Ureter (tissue), 1 donor: Measurements from ENCODE around the gene RAB11B. TPM values are rescaled to one million over a fixed set of nuclear protein-coding genes. Genes with fewer than 3 reads are reported as not detected.
"Not testable (repeated sequence)": the region's sequence is repeated elsewhere in the genome, so short reads cannot be mapped to it uniquely, and the experiment has no call there.

Experiments
- DNase-seq: peaks from one replicate; pipeline ENCODE4 v3.0.0-alpha.2; 2020; ENCODE audit warnings: low spot score
- total RNA-seq: library from RNA; stranded (reverse); gene quantifications from one replicate; pipeline ENCODE4 v1.2.4, GENCODE V29; 2023
- donor health status: DM: yes; HTN: yes; CAD: no.

Gene RAB11B
- total RNA-seq, 1 donor from 2014 or later = 133 TPM

- no peak for DNase-seq
Measured at GRCh38 chr19:8429044-8429443, 38.9 kb downstream of the RAB11B start.

GRCh38 chr19:8429826-8430225 lies 39.7 kb downstream of the RAB11B start:
- no peak for DNase-seq

- no peak for DNase-seq
Measured at GRCh38 chr19:8430650-8431049, 40.5 kb downstream of the RAB11B start.

GRCh38 chr19:8438236-8438635 lies 48.1 kb downstream of the RAB11B start:
- DNase-seq = no peak

GRCh38 chr19:8441725-8442544 lies 51.8 kb downstream of the RAB11B start:
- no peak for DNase-seq

- not testable (repeated sequence) for DNase-seq
Measured at GRCh38 chr19:8444140-8444676, 54.0 kb downstream of the RAB11B start.

- DNase-seq = peak; percentile 100
Measured at GRCh38 chr19:8444677-8445487, 54.7 kb downstream of the RAB11B start, which contains the start of gene HNRNPM. TSS of gene HNRNPM (plus strand) at chr19:8444975. CDS start at chr19:8444999, 24 bp downstream.

GRCh38 chr19:8445488-8446001 lies 55.4 kb downstream of the RAB11B start:
- DNase-seq = peak; percentile 75

GRCh38 chr19:8446061-8446709 lies 56.0 kb downstream of the RAB11B start:
- no peak for DNase-seq

GRCh38 chr19:8449830-8450229 lies 59.7 kb downstream of the RAB11B start:
- no peak for DNase-seq

- DNase-seq = no peak
Measured at GRCh38 chr19:8451377-8451776, 61.2 kb downstream of the RAB11B start.

GRCh38 chr19:8451885-8452284 lies 61.7 kb downstream of the RAB11B start:
- no peak for DNase-seq

- DNase-seq = no peak
Measured at GRCh38 chr19:8452446-8453123, 62.4 kb downstream of the RAB11B start.

- no peak for DNase-seq
Measured at GRCh38 chr19:8453616-8454015, 63.5 kb downstream of the RAB11B start.

Other genes with a start within 250 kb of the RAB11B start
- gene FBN3, start 240.8 kb upstream of the RAB11B start, total RNA-seq = not detected
- gene CERS4, start 181.0 kb upstream of the RAB11B start, total RNA-seq = 49.8 TPM
- 24.3 TPM for gene CD320, start 82.0 kb upstream of the RAB11B start, total RNA-seq
- gene NDUFA7, start 69.0 kb upstream of the RAB11B start, total RNA-seq = 53.0 TPM
- gene RPS28, start 68.9 kb upstream of the RAB11B start, total RNA-seq = 1,953 TPM
- 12.8 TPM for gene KANK3, start 47.1 kb upstream of the RAB11B start, total RNA-seq
- 13.2 TPM for gene ANGPTL4, start 26.2 kb upstream of the RAB11B start, total RNA-seq
- 41.3 TPM for gene MARCHF2, start 22.9 kb downstream of the RAB11B start, total RNA-seq
- gene HNRNPM, start 54.6 kb downstream of the RAB11B start, total RNA-seq = 205 TPM
- 1.4 TPM for gene PRAM1, start 112.3 kb downstream of the RAB11B start, total RNA-seq
- 27.0 TPM for gene ZNF414, start 123.8 kb downstream of the RAB11B start, total RNA-seq
- 20.6 TPM for gene MYO1F, start 187.1 kb downstream of the RAB11B start, total RNA-seq
- gene ADAMTS10, start 220.4 kb downstream of the RAB11B start, total RNA-seq = 19.0 TPM
- gene NFILZ, start 240.3 kb downstream of the RAB11B start, total RNA-seq = not detected